ENCODE data around the gene NRG2. TPM values are rescaled to one million over a fixed set of nuclear protein-coding genes. Genes with fewer than 3 reads are reported as not detected.

NRG2 gene
- total RNA-seq, 2 donors from 2014 or later, result 6.6 to 11.1 TPM

GRCh38 chr5:139812836-139813805, 230.0 kb downstream of the NRG2 start:
- intact Hi-C loops (cut with DNase I), result no loop called here
- Histone ChIP-seq H3K36me3 (no peaks in the 10 kb centered on the region), H3K27ac (no peak overlapping the region), H3K9me3 (no peaks in the 10 kb centered on the region), H3K27me3 (replicated peaks; ENCODE audit: insufficient read depth) (no peaks in the 10 kb centered on the region), H3K4me1 (replicated peaks) (no peaks in the 10 kb centered on the region), H3K4me3 (no peak overlapping the region)
- TF ChIP-seq POLR2AphosphoS5 (IDR thresholded peaks at IDR 0.05) (no peak), POLR2A (IDR thresholded peaks at IDR 0.05) (no peak), CTCF (IDR thresholded peaks at IDR 0.05) (no peak)
- DNase-seq (ENCODE audit: low spot score), result no peak
- WGBS, result 94% methylated on average over 23 of the region's 25 CpGs

- Histone ChIP-seq H3K27me3 (replicated peaks; ENCODE audit: insufficient read depth) (no peaks in the 10 kb centered on the region), H3K27ac (no peak overlapping the region), H3K9me3 (no peaks in the 10 kb centered on the region), H3K4me1 (replicated peaks) (no peaks in the 10 kb centered on the region), H3K36me3 (no peaks in the 10 kb centered on the region), H3K4me3 (no peak overlapping the region)
- TF ChIP-seq POLR2AphosphoS5 (IDR thresholded peaks at IDR 0.05), result no peak
- TF ChIP-seq POLR2A (IDR thresholded peaks at IDR 0.05), result no peak
- no peak for TF ChIP-seq CTCF (IDR thresholded peaks at IDR 0.05)
- DNase-seq (ENCODE audit: low spot score), result no peak
- WGBS, result 92% methylated on average over 5 of the region's 5 CpGs
- intact Hi-C loops (cut with DNase I), result no loop called here
Measured at GRCh38 chr5:139812323-139812722, 230.8 kb downstream of the NRG2 start.

- Histone ChIP-seq H3K4me1 (replicated peaks) (no peaks in the 10 kb centered on the region), H3K27me3 (replicated peaks; ENCODE audit: insufficient read depth) (no peaks in the 10 kb centered on the region), H3K36me3 (no peaks in the 10 kb centered on the region), H3K27ac (no peak overlapping the region), H3K4me3 (no peak overlapping the region), H3K9me3 (no peaks in the 10 kb centered on the region)
- TF ChIP-seq CTCF (IDR thresholded peaks at IDR 0.05) (no peak), POLR2A (IDR thresholded peaks at IDR 0.05) (no peak), POLR2AphosphoS5 (IDR thresholded peaks at IDR 0.05) (no peak)
- no peak for DNase-seq (ENCODE audit: low spot score)
- intact Hi-C loops (cut with DNase I), result no loop called here
- WGBS, result 59% methylated on average over 2 of the region's 2 CpGs
Measured at GRCh38 chr5:139811274-139811607, 231.9 kb downstream of the NRG2 start.

GRCh38 chr5:139810341-139811273, 232.5 kb downstream of the NRG2 start:
- TF ChIP-seq CTCF (IDR thresholded peaks at IDR 0.05) (no peak), POLR2AphosphoS5 (IDR thresholded peaks at IDR 0.05) (no peak), POLR2A (IDR thresholded peaks at IDR 0.05) (no peak)
- Histone ChIP-seq H3K4me1 (replicated peaks) (no peaks in the 10 kb centered on the region), H3K9me3 (no peaks in the 10 kb centered on the region), H3K4me3 (no peak overlapping the region), H3K36me3 (no peaks in the 10 kb centered on the region), H3K27ac (no peak overlapping the region), H3K27me3 (replicated peaks; ENCODE audit: insufficient read depth) (no peaks in the 10 kb centered on the region)
- intact Hi-C loops (cut with DNase I), result no loop called here
- WGBS, result 93% methylated on average over 8 of the region's 8 CpGs
- no peak for DNase-seq (ENCODE audit: low spot score)

Data from prostate gland (tissue), 2 donors.